GM18526 (cell line): ENCODE data around the gene SLC35C1.

Source experiments
- POLR2A ChIP-seq: IDR thresholded peaks from 3 replicates; pipeline ENCODE4 v1.6.1; 2011; ENCODE audit not compliant: insufficient read length; ENCODE audit errors: extremely low read depth

The SLC35C1 gene

GRCh38 chr11:45804761-45805304 is at the start of gene SLC35C1:
Gene SLC35C1 (plus strand): TSS chr11:45805149. CDS start chr11:45805802, 653 bp downstream.
- peak; percentile 83 for TF ChIP-seq POLR2A

GRCh38 chr11:45755281-45755859 is 49.6 kb upstream of the SLC35C1 start:
- TF ChIP-seq POLR2A: no peak

- no peak for TF ChIP-seq POLR2A
Observed at GRCh38 chr11:45756384-45757010, 48.5 kb upstream of the SLC35C1 start.

GRCh38 chr11:45757672-45758071 is 47.3 kb upstream of the SLC35C1 start:
- TF ChIP-seq POLR2A: no peak

- no peak for TF ChIP-seq POLR2A
Observed at GRCh38 chr11:45761659-45762058, 43.3 kb upstream of the SLC35C1 start.

- no peak for TF ChIP-seq POLR2A
Observed at GRCh38 chr11:45765107-45765668, 39.8 kb upstream of the SLC35C1 start.

GRCh38 chr11:45765836-45766235 is 39.1 kb upstream of the SLC35C1 start:
- no peak for TF ChIP-seq POLR2A

GRCh38 chr11:45766469-45766868 is 38.5 kb upstream of the SLC35C1 start:
- TF ChIP-seq POLR2A: no peak

- TF ChIP-seq POLR2A: no peak
Observed at GRCh38 chr11:45768486-45768885, 36.5 kb upstream of the SLC35C1 start.

GRCh38 chr11:45769960-45770359 is 35.0 kb upstream of the SLC35C1 start:
- no peak for TF ChIP-seq POLR2A

GRCh38 chr11:45771193-45771565 is 33.8 kb upstream of the SLC35C1 start:
- TF ChIP-seq POLR2A: no peak

- TF ChIP-seq POLR2A: no peak
Observed at GRCh38 chr11:45771566-45772448, 33.1 kb upstream of the SLC35C1 start.

- TF ChIP-seq POLR2A: no peak
Observed at GRCh38 chr11:45772449-45772774, 32.5 kb upstream of the SLC35C1 start.

- no peak for TF ChIP-seq POLR2A
Observed at GRCh38 chr11:45772986-45773785, 31.8 kb upstream of the SLC35C1 start.

GRCh38 chr11:45773786-45774655 is 30.9 kb upstream of the SLC35C1 start:
- no peak for TF ChIP-seq POLR2A
